Activated T-cell treated with anti-CD3 and anti-CD28 coated beads for 24 hours (primary cell): ENCODE measurements around the gene OTUB2.

Experiments used
- DNase-seq: peaks from one replicate; pipeline ENCODE4 v3.0.0-alpha.2; 2020; ENCODE audit warnings: low read depth

Gene OTUB2

GRCh38 chr14:94041551-94042346, 15.6 kb downstream of the OTUB2 start:
- no peak for DNase-seq

- DNase-seq = no peak
These were observed 16.4 kb downstream of the OTUB2 start for GRCh38 chr14:94042433-94043091.

GRCh38 chr14:94043111-94043755, 17.1 kb downstream of the OTUB2 start:
- DNase-seq = no peak

- DNase-seq = no peak
These were observed 17.8 kb downstream of the OTUB2 start for GRCh38 chr14:94043756-94044475.

- no peak for DNase-seq
These were observed 18.4 kb downstream of the OTUB2 start for GRCh38 chr14:94044476-94045091.

GRCh38 chr14:94045101-94045500, 19.0 kb downstream of the OTUB2 start:
- no peak for DNase-seq

GRCh38 chr14:94045563-94046345, 19.6 kb downstream of the OTUB2 start:
- no peak for DNase-seq

GRCh38 chr14:94046696-94047250, 20.6 kb downstream of the OTUB2 start:
- no peak for DNase-seq

- no peak for DNase-seq
These were observed 21.4 kb downstream of the OTUB2 start for GRCh38 chr14:94047581-94047980.

GRCh38 chr14:94048691-94049624, 22.8 kb downstream of the OTUB2 start:
- DNase-seq = no peak

- DNase-seq = no peak
These were observed 23.5 kb downstream of the OTUB2 start for GRCh38 chr14:94049625-94050023.

GRCh38 chr14:94050231-94050880, 24.2 kb downstream of the OTUB2 start:
- DNase-seq = no peak

GRCh38 chr14:94051115-94051514, 25.0 kb downstream of the OTUB2 start:
- DNase-seq = no peak

- DNase-seq = no peak
These were observed 25.6 kb downstream of the OTUB2 start for GRCh38 chr14:94051779-94052178.

GRCh38 chr14:94052199-94052598, 26.1 kb downstream of the OTUB2 start:
- no peak for DNase-seq

- DNase-seq = no peak
These were observed 26.5 kb downstream of the OTUB2 start for GRCh38 chr14:94052662-94053061.

GRCh38 chr14:94054401-94054800, 28.3 kb downstream of the OTUB2 start:
- DNase-seq = no peak

GRCh38 chr14:94054936-94055335, 28.8 kb downstream of the OTUB2 start:
- no peak for DNase-seq
